Gastrocnemius medialis (tissue), 4 donors: ENCODE measurements around the gene GAL3ST1. TPM values are rescaled to one million over a fixed set of nuclear protein-coding genes. Genes with fewer than 3 reads are reported as not detected.

ENCODE experiments used
- ATAC-seq, 2 donors: fragments of 150-250 bp; one replicate each; pipeline ENCODE4 v1.9.1; 2016
- DNase-seq, 2 donors: peaks; one replicate each; pipeline ENCODE4 v3.0.0-alpha.2; 2019
- H3K27ac ChIP-seq, 4 donors: fragments of 200-600 bp; sonication (generic); 1 replicate in 1 of 4; 2 replicates in 3 of 4; pipeline ENCODE4 v1.5.1; 2016 to 2018; ENCODE audit warnings: mild to moderate bottlenecking in 2 of 4, moderate library complexity in 1 of 4
- H3K27me3 ChIP-seq, 3 donors: fragments of 200-600 bp; sonication (generic) in 2 of 3; 1 replicate in 1 of 3; 2 replicates in 2 of 3; pipeline versions ENCODE4 v1.5.1 to v1.6.0; 2016 to 2019; ENCODE audit warnings: mild to moderate bottlenecking in 1 of 3, moderate library complexity in 1 of 3
- H3K36me3 ChIP-seq, 2 donors: fragments of 200-600 bp; sonication (generic) in 1 of 2; one replicate each; pipeline ENCODE4 v1.5.1; 2017 to 2018
- H3K4me1 ChIP-seq, 2 donors: fragments of 200-600 bp; sonication (generic) in 1 of 2; one replicate each; pipeline ENCODE4 v1.5.1; 2016 to 2017; ENCODE audit warnings: mild to moderate bottlenecking in 2 of 2
- H3K4me3 ChIP-seq, 4 donors: fragments of 200-600 bp; sonication (generic) in 3 of 4; 1 replicate in 1 of 4; 2 replicates in 3 of 4; pipeline ENCODE4 v1.5.1; 2016 to 2019; ENCODE audit warnings: mild to moderate bottlenecking in 2 of 4
- H3K9me3 ChIP-seq, 3 donors: fragments of 200-600 bp; sonication (generic) in 2 of 3; 1 replicate in 1 of 3; 2 replicates in 2 of 3; pipeline ENCODE4 v1.5.1; 2016 to 2019
- CTCF ChIP-seq, 5 experiments: fragments of 450-650 bp in 3 of 5; fragments of 200-600 bp in 2 of 5; sonication (generic) in 2 of 5; IDR thresholded peaks in 4 of 5; conservative IDR thresholded peaks in 1 of 5; 1 replicate in 4 of 5; 2 replicates in 1 of 5; pipeline ENCODE4 v1.5.1; 2016 to 2019; ENCODE audit warnings: antibody characterized with exemption in 5 of 5, mild to moderate bottlenecking in 3 of 5, moderate library complexity in 3 of 5
- POLR2A ChIP-seq, 2 donors: fragments of 450-650 bp; IDR thresholded peaks; one replicate each; pipeline ENCODE4 v1.6.1; 2017; ENCODE audit warnings: antibody characterized with exemption in 2 of 2, mild to moderate bottlenecking in 2 of 2, moderate library complexity in 2 of 2
- in situ Hi-C, 4 donors: fragments of 200-750 bp; cut with MboI; loops; one replicate each; pipeline versions ENCODE4 v1.15.0 to v1.8.0; 2017; ENCODE audit warnings: low sequenced_read_pairs in 4 of 4
- intact Hi-C: fragments of 100-400 bp; cut with DNase I; formaldehyde crosslinking; loops from one replicate; pipeline ENCODE4 v1.15.1; 2023; ENCODE audit warnings: low total_unique reads
- total RNA-seq, 4 donors: library from RNA; depleted of rRNA; stranded (reverse); fragments of >200 nt; gene quantifications; one replicate each; pipeline versions ENCODE4 v1.1.0 to v1.2.3, GENCODE V29; 2016

Gene GAL3ST1
- total RNA-seq, 4 donors from 2014 or later: 0.29 to 2.0 (median 1.2) TPM

- intact Hi-C loops (loop anchor here (1.0 to 2.0 kb wide), 2 partner anchors 14 to 29 kb away; partner anchors contain the start of genes PES1 and SLC35E4), in situ Hi-C loops (no loop called here)
- DNase-seq (peak in 1 of 2 donors; percentile 26), ATAC-seq (peak; percentile 31 to 53)
- Histone ChIP-seq H3K4me1 (peaks cover 28 to 31% of the 10 kb centered on the region in 2 donors), H3K4me3 (peak overlapping the region in 3 of 4 donors; percentile 68 to 84 (median 76)), H3K27me3 (no peaks in the 10 kb centered on the region), H3K9me3 (no peaks in the 10 kb centered on the region), H3K36me3 (peaks cover 0 to 5% of the 10 kb centered on the region in 2 donors), H3K27ac (peak overlapping the region; percentile 53 to 87 (median 76))
- TF ChIP-seq CTCF (IDR thresholded peaks at IDR 0.05 in 4 of 5, conservative IDR thresholded peaks at IDR 0.05 in 1 of 5) (peak; percentile 46 to 72 (median 58)), POLR2A (IDR thresholded peaks at IDR 0.05) (no peak)
Measured at GRCh38 chr22:30605449-30606110, 31.1 kb upstream of the GAL3ST1 start.

- intact Hi-C loops (no loop called here), in situ Hi-C loops (no loop called here)
- no peak for ATAC-seq
- no peaks in the 10 kb centered on the region for H3K9me3 ChIP-seq
- no peak for TF ChIP-seq POLR2A (IDR thresholded peaks at IDR 0.05)
- no peak for TF ChIP-seq CTCF (IDR thresholded peaks at IDR 0.05 in 4 of 5, conservative IDR thresholded peaks at IDR 0.05 in 1 of 5)
- H3K4me1 ChIP-seq: peaks cover 25 to 27% of the 10 kb centered on the region in 2 donors
- H3K4me3 ChIP-seq: no peak overlapping the region
- DNase-seq: no peak
- H3K27ac ChIP-seq: peak overlapping the region in 2 of 4 donors; percentile 9 to 77
- no peaks in the 10 kb centered on the region for H3K27me3 ChIP-seq
- H3K36me3 ChIP-seq: peaks cover 0 to 5% of the 10 kb centered on the region in 2 donors
Measured at GRCh38 chr22:30604723-30605122, 30.3 kb upstream of the GAL3ST1 start.

GRCh38 chr22:30603801-30604200, 29.3 kb upstream of the GAL3ST1 start:
- intact Hi-C loops: no loop called here
- TF ChIP-seq CTCF (IDR thresholded peaks at IDR 0.05 in 4 of 5, conservative IDR thresholded peaks at IDR 0.05 in 1 of 5) (no peak), POLR2A (IDR thresholded peaks at IDR 0.05) (no peak)
- Histone ChIP-seq H3K36me3 (peaks cover 0 to 5% of the 10 kb centered on the region in 2 donors), H3K27me3 (no peaks in the 10 kb centered on the region), H3K4me1 (peaks cover 24% of the 10 kb centered on the region in 2 donors), H3K4me3 (no peak overlapping the region), H3K9me3 (no peaks in the 10 kb centered on the region), H3K27ac (no peak overlapping the region)
- DNase-seq (no peak), ATAC-seq (no peak)
- in situ Hi-C loops: no loop called here

GRCh38 chr22:30602049-30602448, 27.6 kb upstream of the GAL3ST1 start:
- in situ Hi-C loops: no loop called here
- intact Hi-C loops: no loop called here
- no peak overlapping the region for H3K27ac ChIP-seq
- H3K4me3 ChIP-seq: no peak overlapping the region
- DNase-seq (no peak), ATAC-seq (no peak)
- peaks cover 0 to 5% of the 10 kb centered on the region in 2 donors for H3K36me3 ChIP-seq
- H3K27me3 ChIP-seq: no peaks in the 10 kb centered on the region
- H3K9me3 ChIP-seq: no peaks in the 10 kb centered on the region
- H3K4me1 ChIP-seq: peaks cover 10 to 14% of the 10 kb centered on the region in 2 donors
- TF ChIP-seq CTCF (IDR thresholded peaks at IDR 0.05 in 4 of 5, conservative IDR thresholded peaks at IDR 0.05 in 1 of 5) (no peak), POLR2A (IDR thresholded peaks at IDR 0.05) (no peak)
